ENCODE results near the gene C14orf119.
"Not testable (repeated sequence)": the region's sequence is repeated elsewhere in the genome, so short reads cannot be mapped to it uniquely, and the experiment has no call there.

Gene C14orf119

DNA sequence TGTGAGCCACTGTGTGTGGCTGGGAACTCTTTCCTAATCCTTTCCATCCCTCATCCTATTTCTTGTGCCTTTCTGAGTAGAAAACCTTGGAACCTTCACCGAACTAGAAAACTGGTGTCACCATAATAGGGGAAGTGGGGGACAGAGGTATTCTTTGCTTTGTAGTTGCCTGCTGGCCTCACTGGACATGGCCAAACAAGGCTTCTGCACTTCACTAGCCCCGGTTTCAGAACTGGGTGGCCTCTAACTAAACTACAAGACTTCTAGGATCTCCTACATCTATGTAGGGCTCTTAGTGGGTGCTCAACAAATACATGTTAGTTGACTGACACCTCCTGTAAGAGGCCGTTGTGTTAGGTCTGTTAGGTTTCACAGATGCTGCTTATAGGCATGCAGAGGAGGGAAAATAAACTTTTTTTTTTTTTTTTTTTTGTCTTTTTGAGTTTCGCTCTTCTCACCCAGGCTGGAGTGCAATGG, 10.1 kb downstream of the C14orf119 start:
- DNase-seq = no peak
- Mint-ChIP-seq H3K27me3 (no peaks in the 10 kb centered on the region), H3K36me3 (ENCODE audit: low read depth) (no peaks in the 10 kb centered on the region), H3K4me3 (no peak overlapping the region), H3K9me3 (no peaks in the 10 kb centered on the region), H3K4me1 (ENCODE audit: low read depth) (no peaks in the 10 kb centered on the region), H3K27ac (no peak overlapping the region)

GRCh38 chr14:23106747-23107045, 11.4 kb downstream of the C14orf119 start:
- Mint-ChIP-seq H3K4me1 (ENCODE audit: low read depth) (no peaks in the 10 kb centered on the region), H3K9me3 (no peaks in the 10 kb centered on the region), H3K27me3 (no peaks in the 10 kb centered on the region), H3K4me3 (no peak overlapping the region), H3K36me3 (ENCODE audit: low read depth) (no peaks in the 10 kb centered on the region), H3K27ac (no peak overlapping the region)
- no peak for DNase-seq

GRCh38 chr14:23107620-23108019, 12.3 kb downstream of the C14orf119 start:
- not testable (repeated sequence) for H3K9me3 Mint-ChIP-seq; H3K27ac Mint-ChIP-seq; H3K27me3 Mint-ChIP-seq; DNase-seq; H3K4me1 Mint-ChIP-seq (ENCODE audit: low read depth); H3K36me3 Mint-ChIP-seq (ENCODE audit: low read depth); H3K4me3 Mint-ChIP-seq

- not testable (repeated sequence) for H3K36me3 Mint-ChIP-seq (ENCODE audit: low read depth); H3K4me1 Mint-ChIP-seq (ENCODE audit: low read depth); DNase-seq
Measured at GRCh38 chr14:23108169-23108568, 12.9 kb downstream of the C14orf119 start.

DNA sequence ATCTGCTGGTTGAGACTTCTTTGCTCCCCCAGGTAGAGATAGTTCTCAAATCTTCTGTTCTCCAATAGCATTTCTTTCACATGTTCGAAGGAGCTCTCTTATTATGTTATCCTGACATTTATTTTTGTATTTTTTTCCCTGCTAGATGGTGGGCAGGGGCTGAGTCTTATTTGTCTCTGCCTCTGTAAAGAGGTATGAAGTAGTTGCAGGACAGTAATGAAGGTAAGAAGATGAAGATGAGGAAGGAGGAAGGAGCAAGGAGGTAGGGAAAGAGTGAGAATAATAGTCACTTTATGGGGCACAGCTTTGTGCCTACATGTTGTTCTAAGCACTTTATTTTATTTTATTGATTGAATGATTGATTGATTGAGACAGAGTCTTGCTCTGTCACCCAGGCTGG, 14.5 kb downstream of the C14orf119 start:
- Mint-ChIP-seq H3K27me3 (no peaks in the 10 kb centered on the region), H3K4me3 (no peak overlapping the region), H3K9me3 (no peaks in the 10 kb centered on the region), H3K4me1 (ENCODE audit: low read depth) (peaks cover 5% of the 10 kb centered on the region), H3K36me3 (ENCODE audit: low read depth) (no peaks in the 10 kb centered on the region), H3K27ac (no peak overlapping the region)
- DNase-seq = no peak

More at GRCh38 chr14:23108169-23108568, 12.9 kb downstream of the C14orf119 start:
- not testable (repeated sequence) for H3K4me3 Mint-ChIP-seq, H3K27me3 Mint-ChIP-seq, H3K27ac Mint-ChIP-seq, H3K9me3 Mint-ChIP-seq

DNA sequence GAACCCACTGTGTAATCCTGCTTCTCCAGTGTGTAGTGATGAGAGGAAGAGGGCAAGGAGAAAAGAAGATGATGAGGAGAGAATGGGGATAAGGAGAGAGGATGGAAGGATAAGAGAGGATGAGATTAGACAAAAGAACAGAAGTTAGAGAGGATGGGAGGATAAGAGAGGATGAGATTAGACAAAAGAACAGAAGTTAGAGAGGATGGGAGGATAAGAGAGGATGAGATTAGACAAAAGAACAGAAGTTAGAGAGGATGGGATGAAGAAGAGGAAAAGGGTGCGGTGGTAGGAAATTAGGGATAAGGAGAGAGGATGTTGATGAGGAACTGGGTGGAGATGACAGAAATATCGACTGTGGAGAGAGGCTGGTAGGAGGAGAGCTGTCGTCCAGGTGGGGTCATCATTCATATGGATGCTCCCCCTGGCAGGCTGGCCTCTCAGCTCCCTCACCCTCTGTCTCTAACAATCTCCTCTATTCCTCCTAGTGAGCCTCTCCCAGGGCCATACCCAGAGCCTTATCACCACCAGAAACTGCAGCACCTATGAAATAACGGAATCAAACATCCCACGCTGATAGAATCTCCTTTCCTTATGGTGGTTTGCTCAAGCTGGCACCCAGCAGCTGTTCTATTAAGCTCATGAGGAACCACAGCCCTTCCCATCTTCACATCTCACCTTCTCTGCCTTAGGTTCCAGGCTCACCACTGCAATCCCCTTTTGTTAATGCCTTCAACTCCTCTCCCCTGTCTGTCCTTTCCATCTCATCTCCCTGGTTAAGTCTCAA, 15.5 kb downstream of the C14orf119 start:
- no peak for DNase-seq
- H3K4me3 Mint-ChIP-seq = no peak overlapping the region
- no peaks in the 10 kb centered on the region for H3K36me3 Mint-ChIP-seq (ENCODE audit: low read depth)
- no peaks in the 10 kb centered on the region for H3K9me3 Mint-ChIP-seq
- H3K4me1 Mint-ChIP-seq (ENCODE audit: low read depth) = peaks cover 10% of the 10 kb centered on the region
- no peak overlapping the region for H3K27ac Mint-ChIP-seq
- no peaks in the 10 kb centered on the region for H3K27me3 Mint-ChIP-seq

DNA sequence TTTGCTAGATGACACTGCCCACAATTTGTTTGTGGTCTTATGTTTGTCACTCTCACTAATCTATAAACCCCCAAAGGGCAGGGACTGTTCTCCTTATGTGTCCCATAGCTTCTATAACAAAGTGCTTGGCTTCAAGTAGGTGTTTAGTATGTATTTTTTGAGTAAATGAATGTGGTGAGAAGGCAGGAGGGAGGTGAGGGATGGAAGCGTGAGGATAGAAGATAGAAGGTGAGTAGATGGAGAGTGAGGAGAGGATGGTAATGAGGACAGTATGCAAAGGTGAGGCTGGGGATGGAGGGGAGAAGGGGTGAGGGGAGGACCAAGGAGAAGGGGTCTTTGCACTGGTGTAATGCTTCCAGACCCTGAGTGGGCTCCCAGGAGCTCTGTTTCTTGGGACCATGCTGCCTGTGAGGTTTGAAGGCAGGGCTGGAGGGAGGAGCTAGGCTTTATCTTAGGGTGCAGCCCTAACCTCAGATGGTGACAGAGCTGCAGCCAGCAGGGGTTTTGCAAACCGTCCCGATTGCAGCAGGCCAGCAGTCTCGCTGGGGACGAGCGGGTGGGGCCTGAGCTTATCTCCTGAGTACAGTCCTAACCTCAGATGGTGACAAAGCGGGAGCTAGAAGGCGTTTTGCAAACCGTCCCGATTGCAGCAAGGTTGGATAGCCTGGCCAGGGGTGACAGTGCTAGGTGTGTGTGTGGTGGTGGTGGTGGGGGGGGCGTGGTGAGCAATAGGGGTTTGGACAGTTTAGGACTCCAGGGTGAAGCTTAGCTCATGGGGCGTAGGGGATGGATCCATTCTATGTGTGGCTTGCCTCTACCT, 17.3 kb downstream of the C14orf119 start:
- no peaks in the 10 kb centered on the region for H3K9me3 Mint-ChIP-seq
- no peak for DNase-seq
- H3K27ac Mint-ChIP-seq = no peak overlapping the region
- H3K36me3 Mint-ChIP-seq (ENCODE audit: low read depth) = no peaks in the 10 kb centered on the region
- no peaks in the 10 kb centered on the region for H3K27me3 Mint-ChIP-seq
- H3K4me1 Mint-ChIP-seq (ENCODE audit: low read depth) = peaks cover 12% of the 10 kb centered on the region
- H3K4me3 Mint-ChIP-seq = no peak overlapping the region

DNA sequence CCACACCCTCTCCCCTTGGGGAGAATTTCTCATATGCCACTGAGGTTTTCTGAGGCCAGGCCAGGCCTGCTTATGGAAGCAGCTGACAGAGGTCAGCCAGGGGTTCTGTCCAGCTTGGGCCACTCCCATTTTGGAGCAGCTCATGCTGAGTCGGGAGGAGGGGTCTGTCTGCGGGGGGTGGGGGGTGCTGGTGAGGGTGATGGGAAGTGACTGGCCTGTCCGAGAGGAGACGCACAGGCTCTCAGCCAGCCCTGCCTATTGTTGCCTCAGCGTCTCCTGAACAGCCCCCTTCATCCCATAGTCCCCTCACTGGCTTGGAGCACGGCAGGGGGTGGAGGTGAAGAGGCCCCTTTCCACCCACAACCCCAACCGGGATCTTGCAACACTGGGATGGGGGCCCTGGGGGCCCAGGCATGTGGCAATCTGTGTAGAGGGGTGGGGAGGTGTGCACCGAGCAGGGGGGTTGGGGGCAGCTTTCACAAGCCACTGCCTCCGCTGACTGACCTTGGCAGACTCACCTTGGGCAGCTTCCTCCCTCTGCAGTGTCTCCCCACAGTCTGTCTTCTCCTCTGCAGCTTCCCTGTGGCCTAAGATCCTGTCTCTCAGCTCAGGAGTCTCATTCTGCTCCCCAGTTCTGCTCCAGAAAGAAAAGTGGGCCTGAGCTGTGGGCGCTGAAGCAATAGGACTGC, 18.3 kb downstream of the C14orf119 start:
- H3K36me3 Mint-ChIP-seq (ENCODE audit: low read depth) = no peaks in the 10 kb centered on the region
- no peaks in the 10 kb centered on the region for H3K9me3 Mint-ChIP-seq
- H3K27ac Mint-ChIP-seq = no peak overlapping the region
- DNase-seq = no peak
- no peak overlapping the region for H3K4me3 Mint-ChIP-seq
- H3K27me3 Mint-ChIP-seq = no peaks in the 10 kb centered on the region
- H3K4me1 Mint-ChIP-seq (ENCODE audit: low read depth) = peaks cover 21% of the 10 kb centered on the region

GRCh38 chr14:23114120-23114458, 18.8 kb downstream of the C14orf119 start:
- Mint-ChIP-seq H3K36me3 (ENCODE audit: low read depth) (no peaks in the 10 kb centered on the region), H3K4me3 (no peak overlapping the region), H3K27ac (no peak overlapping the region), H3K4me1 (ENCODE audit: low read depth) (peaks cover 25% of the 10 kb centered on the region), H3K27me3 (no peaks in the 10 kb centered on the region), H3K9me3 (no peaks in the 10 kb centered on the region)
- DNase-seq = no peak

DNA sequence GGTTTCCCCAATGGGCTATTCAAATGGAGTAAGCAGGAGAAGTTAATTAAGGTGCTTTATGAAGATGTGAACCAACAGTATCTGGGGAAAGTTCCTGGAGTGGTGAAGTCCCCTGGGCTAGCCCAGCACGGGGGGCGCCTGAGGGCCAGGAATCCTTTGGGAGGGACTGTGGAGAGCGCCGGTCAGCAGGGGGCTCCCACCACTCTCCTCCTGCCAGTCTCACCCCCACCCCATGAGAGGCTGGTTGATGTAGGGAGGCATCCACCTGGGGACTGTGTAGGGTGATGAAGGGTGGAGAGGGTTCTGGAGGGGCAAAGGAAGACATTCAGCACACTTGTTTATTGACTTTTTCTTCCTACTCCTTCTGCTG, 19.3 kb downstream of the C14orf119 start:
- Mint-ChIP-seq H3K27ac (no peak overlapping the region), H3K9me3 (no peaks in the 10 kb centered on the region), H3K36me3 (ENCODE audit: low read depth) (no peaks in the 10 kb centered on the region), H3K4me3 (no peak overlapping the region), H3K27me3 (no peaks in the 10 kb centered on the region), H3K4me1 (ENCODE audit: low read depth) (peaks cover 30% of the 10 kb centered on the region)
- DNase-seq = no peak

GRCh38 chr14:23115039-23115731, 19.9 kb downstream of the C14orf119 start:
- Mint-ChIP-seq H3K36me3 (ENCODE audit: low read depth) (no peaks in the 10 kb centered on the region), H3K27me3 (no peaks in the 10 kb centered on the region), H3K4me3 (no peak overlapping the region), H3K27ac (no peak overlapping the region), H3K4me1 (ENCODE audit: low read depth) (peaks cover 36% of the 10 kb centered on the region), H3K9me3 (no peaks in the 10 kb centered on the region)
- DNase-seq = no peak

DNA sequence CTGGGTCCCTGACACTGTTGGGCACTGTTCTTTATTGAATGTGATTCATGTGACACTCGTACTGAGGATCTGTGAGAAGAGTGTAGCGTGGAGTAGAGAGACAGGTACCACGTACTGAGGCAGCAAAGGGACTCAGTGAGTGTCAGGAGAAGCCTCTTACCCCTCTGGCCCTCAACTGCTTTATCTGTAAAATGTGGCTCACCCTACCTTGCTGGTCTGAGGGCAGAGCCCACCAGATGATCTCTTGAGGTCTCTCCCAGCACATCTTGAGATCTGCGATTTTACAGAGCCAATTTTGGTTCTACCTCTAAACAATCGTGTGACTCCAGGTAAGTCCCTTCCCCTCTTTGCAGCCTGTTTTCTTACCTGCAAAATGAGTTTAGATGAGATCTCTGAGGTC, 20.6 kb downstream of the C14orf119 start:
- no peak for DNase-seq
- H3K4me1 Mint-ChIP-seq (ENCODE audit: low read depth) = peaks cover 43% of the 10 kb centered on the region
- H3K27ac Mint-ChIP-seq = no peak overlapping the region
- no peaks in the 10 kb centered on the region for H3K36me3 Mint-ChIP-seq (ENCODE audit: low read depth)
- H3K4me3 Mint-ChIP-seq = no peak overlapping the region
- no peaks in the 10 kb centered on the region for H3K9me3 Mint-ChIP-seq
- H3K27me3 Mint-ChIP-seq = no peaks in the 10 kb centered on the region

DNA sequence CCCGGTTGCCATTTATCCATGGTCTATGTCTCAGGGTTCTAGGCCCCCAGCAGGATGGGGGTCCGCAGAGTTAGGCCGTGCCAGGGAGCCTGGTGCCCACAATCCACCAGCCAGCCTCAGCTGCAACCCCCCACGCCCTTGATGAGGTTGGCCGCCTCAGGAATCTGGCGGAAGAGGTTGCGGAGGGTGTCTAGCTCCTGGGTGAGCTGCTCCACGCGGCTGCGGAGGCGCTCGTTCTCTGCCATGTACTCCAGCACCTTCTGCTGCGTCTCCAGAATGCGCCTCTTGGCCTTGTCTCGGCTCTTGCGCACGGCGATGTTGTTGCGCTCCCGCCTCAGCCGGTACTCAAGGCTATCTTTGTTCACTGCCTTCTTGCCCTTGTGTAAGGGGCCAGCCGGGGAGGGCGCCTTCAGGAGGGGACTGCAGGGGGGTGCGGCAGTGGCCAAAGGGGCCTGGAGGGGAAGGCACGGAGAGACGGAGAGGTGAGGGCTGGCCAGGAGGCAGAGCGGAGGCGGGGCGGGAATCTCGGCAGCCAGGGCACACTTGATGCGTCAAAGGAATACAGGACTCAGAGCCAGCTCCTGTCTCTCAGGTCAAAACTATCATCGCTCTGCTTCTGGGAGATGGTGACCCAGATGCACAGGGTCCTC, 22.2 kb downstream of the C14orf119 start:
- no peak overlapping the region for H3K27ac Mint-ChIP-seq

More for the DNA sequence above, 22.2 kb downstream of the C14orf119 start:
- no peaks in the 10 kb centered on the region for H3K9me3 Mint-ChIP-seq
- DNase-seq = no peak
- H3K4me1 Mint-ChIP-seq (ENCODE audit: low read depth) = peaks cover 53% of the 10 kb centered on the region
- H3K4me3 Mint-ChIP-seq = no peak overlapping the region
- H3K27me3 Mint-ChIP-seq = no peaks in the 10 kb centered on the region
- H3K36me3 Mint-ChIP-seq (ENCODE audit: low read depth) = no peaks in the 10 kb centered on the region

Measured in activated T-cell treated with anti-CD3 and anti-CD28 coated beads, Interleukin-2, amount 50 U/mL, for 24 hours (primary cell).